ENCODE results near the gene KRTAP10-3.
A peak's percentile ranks its signal among the peaks of the same experiment; 100 is the strongest.
"Not testable (repeated sequence)": the region's sequence is repeated elsewhere in the genome, so short reads cannot be mapped to it uniquely, and the experiment has no call there.

KRTAP10-3 gene

DNA sequence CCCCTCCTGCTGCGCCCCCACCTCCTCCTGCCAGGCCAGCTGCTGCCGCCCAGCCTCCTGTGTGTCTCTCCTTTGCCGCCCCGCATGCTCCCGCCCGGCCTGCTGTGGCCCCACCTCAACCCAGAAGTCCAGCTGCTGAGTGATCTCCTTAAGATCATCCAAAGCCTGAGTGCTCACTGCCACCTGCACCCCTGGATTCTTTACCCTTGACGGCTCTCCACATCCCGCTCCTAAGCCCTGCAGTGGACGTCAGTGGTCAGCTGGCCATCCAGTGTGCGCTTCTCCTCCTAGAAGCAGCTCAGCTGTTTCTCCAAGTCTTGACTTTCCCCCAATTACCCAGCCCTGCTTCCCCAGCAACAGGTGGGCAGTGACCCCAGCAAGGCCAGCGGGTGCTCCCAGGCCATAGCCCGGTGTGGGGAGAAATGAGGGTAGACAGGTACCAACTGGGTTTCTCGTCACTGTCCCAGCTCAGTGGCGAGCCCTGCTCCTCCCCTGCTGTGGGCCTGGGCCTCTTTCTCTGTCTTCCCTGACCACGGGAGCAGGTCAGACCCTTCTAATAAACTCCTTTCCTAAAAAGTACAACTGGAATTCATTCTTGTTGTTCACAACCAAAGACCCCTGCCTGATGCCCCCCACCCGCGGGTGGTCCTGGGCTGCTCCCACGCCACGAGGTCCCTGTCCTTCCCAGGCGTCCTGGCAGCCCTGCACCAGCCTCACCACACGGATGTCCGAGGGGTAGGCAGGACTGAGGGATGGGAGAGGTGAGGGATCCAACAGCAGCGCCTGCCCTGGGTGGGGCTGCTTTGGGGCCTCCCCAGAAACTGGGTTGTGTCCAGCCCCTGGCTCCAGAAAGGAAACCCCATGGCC lies 43.2 kb upstream of the KRTAP10-3 start:
- POLR2A ChIA-PET, result no interaction called here
- CTCF ChIA-PET, result no interaction called here
- Histone ChIP-seq H3K4me1 (ENCODE audit: control insufficient read depth, insufficient read depth, low read length) (no peaks in the 10 kb centered on the region), H3K36me3 (ENCODE audit: control insufficient read depth in 2 of 2, insufficient read depth in 1 of 2, low read length in 2 of 2) (no peaks in the 10 kb centered on the region), H3K4me3 (ENCODE audit: low read depth, low read length) (no peak overlapping the region), H3K9me3 (ENCODE audit: control insufficient read depth, insufficient read depth, low read depth, low read length) (no peaks in the 10 kb centered on the region), H3K27ac (ENCODE audit: extremely low read depth, low read depth, low read length) (no peak overlapping the region)
- peak; percentile 44; the same call in 1 of the 2 replicates for TF ChIP-seq KLF1 (tag by site-specific recombination; IDR thresholded peaks at IDR 0.05)
- 0 out of 2 replicates have a peak, but pooled peaks have one; percentile 16 for TF ChIP-seq ZIC2 (tag by site-specific recombination; IDR thresholded peaks at IDR 0.05)
- peak; percentile 89 for TF ChIP-seq SCRT2 (tag by site-specific recombination; IDR thresholded peaks at IDR 0.05)
- TF ChIP-seq, protein P1, sequence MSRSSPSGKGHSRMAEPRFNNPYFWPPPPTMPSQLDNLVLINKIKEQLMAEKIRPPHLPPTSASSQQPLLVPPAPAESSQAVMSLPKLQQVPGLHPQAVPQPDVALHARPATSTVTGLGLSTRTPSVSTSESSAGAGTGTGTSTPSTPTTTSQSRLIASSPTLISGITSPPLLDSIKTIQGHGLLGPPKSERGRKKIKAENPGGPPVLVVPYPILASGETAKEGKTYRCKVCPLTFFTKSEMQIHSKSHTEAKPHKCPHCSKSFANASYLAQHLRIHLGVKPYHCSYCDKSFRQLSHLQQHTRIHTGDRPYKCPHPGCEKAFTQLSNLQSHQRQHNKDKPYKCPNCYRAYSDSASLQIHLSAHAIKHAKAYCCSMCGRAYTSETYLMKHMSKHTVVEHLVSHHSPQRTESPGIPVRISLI (tag by site-specific recombination; IDR thresholded peaks at IDR 0.05), result no peak

DNA sequence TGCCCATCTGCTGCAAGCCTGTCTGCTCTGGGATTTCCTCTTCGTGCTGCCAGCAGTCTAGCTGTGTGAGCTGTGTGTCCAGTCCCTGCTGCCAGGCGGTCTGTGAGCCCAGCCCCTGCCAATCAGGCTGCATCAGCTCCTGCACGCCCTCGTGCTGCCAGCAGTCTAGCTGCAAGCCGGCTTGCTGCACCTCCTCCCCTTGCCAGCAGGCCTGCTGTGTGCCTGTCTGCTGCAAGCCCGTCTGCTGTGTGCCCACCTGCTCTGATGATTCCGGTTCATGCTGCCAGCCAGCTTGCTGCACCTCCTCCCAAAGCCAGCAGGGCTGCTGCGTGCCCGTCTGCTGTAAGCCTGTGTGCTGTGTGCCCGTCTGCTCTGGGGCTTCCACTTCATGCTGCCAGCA lies 42.5 kb upstream of the KRTAP10-3 start:
- H3K27ac ChIP-seq (ENCODE audit: extremely low read depth, low read depth, low read length); CTCF ChIA-PET; H3K4me1 ChIP-seq (ENCODE audit: control insufficient read depth, insufficient read depth, low read length); POLR2A ChIA-PET; H3K9me3 ChIP-seq (ENCODE audit: control insufficient read depth, insufficient read depth, low read depth, low read length); H3K4me3 ChIP-seq (ENCODE audit: low read depth, low read length); H3K36me3 ChIP-seq (ENCODE audit: control insufficient read depth in 2 of 2, insufficient read depth in 1 of 2, low read length in 2 of 2): not testable (repeated sequence)

DNA sequence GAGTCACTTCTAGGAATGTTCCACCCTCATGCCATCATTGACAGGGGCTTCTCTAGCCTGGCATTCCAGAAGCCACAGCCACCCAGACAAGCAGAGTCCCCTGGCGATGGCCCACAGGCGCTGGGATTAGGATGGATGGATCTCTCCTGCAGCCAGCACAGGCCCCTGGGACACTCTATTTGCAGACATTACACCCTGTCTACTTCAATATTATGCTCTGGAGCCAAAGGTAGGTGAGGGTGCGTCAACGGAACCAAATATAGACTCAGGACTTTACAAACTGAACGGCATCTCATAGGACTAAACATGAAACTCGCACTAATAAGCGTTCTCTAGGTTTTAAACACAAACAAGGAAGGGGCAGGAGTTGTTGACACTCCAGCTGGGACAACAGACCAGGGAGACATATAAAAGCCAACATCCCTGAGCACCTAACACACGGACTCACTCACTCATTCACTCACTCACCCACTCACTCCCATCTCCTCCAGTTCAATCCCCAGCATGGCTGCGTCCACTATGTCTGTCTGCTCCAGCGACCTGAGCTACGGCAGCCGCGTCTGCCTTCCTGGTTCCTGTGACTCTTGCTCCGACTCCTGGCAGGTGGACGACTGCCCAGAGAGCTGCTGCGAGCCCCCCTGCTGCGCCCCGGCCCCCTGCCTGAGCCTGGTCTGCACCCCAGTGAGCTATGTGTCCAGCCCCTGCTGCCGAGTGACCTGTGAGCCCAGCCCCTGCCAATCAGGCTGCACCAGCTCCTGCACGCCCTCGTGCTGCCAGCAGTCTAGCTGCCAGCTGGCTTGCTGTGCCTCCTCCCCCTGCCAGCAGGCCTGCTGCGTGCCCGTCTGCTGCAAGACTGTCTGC lies 41.8 kb upstream of the KRTAP10-3 start, which contains the start of gene KRTAP10-7:
Gene KRTAP10-7, plus strand, starts transcription at position 480 of the 861 bp plus-strand sequence. Its CDS starts 25 bp downstream, at position 505.
- CTCF ChIA-PET, result interaction anchor here (0.5 to 0.6 kb wide), 2 partner anchors 525 to 1143 kb away, joined by 3 read pairs; no protein-coding TSS in a partner anchor
- H3K9me3 ChIP-seq (ENCODE audit: control insufficient read depth, insufficient read depth, low read depth, low read length); H3K4me3 ChIP-seq (ENCODE audit: low read depth, low read length); H3K4me1 ChIP-seq (ENCODE audit: control insufficient read depth, insufficient read depth, low read length); H3K27ac ChIP-seq (ENCODE audit: extremely low read depth, low read depth, low read length); POLR2A ChIA-PET; H3K36me3 ChIP-seq (ENCODE audit: control insufficient read depth in 2 of 2, insufficient read depth in 1 of 2, low read length in 2 of 2): not testable (repeated sequence)

DNA sequence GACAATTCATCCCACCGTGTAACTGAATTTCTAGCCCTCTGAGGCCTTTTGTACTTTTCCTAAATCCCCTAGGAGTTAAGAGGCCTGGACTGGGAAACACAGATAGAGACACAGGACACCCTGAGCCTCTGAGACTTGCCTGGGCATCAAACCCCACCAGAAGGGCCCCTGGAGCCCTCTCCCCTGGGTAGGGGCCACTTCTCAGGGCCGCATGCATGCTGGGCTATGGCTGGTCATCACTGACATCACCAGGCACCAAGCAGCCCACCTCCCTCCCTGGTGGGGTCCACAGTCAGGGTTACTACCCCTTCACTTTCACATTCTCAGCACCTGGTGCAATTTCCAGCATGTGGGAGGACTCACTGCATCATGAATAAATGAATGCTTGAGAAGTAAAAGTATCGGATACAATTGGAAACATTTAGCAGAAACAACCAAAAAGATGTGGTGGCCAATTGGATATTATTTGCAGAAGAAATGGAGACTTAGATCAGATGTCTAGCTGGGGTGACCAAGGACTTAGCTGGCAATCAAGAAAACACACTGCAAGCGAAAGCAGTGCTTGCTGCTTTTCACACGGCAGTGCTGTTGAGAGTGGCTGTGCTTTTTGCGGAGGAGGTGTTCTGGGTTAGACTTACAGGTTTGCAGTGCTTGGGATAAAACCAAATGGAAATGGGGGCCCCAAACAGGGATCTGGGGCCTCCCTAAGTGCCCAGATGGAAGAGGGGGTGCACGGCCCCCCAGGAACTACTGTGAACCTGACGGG lies 40.9 kb upstream of the KRTAP10-3 start:
- H3K27ac ChIP-seq (ENCODE audit: extremely low read depth, low read depth, low read length), result no peak overlapping the region

More for the DNA sequence above, 40.9 kb upstream of the KRTAP10-3 start:
- TF ChIP-seq ZBTB17 (tag by site-specific recombination; IDR thresholded peaks at IDR 0.05), result no peak
- TF ChIP-seq, protein P2, sequence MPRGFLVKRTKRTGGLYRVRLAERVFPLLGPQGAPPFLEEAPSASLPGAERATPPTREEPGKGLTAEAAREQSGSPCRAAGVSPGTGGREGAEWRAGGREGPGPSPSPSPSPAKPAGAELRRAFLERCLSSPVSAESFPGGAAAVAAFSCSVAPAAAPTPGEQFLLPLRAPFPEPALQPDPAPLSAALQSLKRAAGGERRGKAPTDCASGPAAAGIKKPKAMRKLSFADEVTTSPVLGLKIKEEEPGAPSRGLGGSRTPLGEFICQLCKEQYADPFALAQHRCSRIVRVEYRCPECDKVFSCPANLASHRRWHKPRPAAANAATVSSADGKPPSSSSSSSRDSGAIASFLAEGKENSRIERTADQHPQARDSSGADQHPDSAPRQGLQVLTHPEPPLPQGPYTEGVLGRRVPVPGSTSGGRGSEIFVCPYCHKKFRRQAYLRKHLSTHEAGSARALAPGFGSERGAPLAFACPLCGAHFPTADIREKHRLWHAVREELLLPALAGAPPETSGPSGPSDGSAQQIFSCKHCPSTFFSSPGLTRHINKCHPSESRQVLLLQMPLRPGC (tag by site-specific recombination; IDR thresholded peaks at IDR 0.05), result no peak
- no peak for TF ChIP-seq ZNF169 (tag by site-specific recombination; IDR thresholded peaks at IDR 0.05)
- no peak for TF ChIP-seq MEIS1 (CRISPR knock-in tag; IDR thresholded peaks at IDR 0.05; ENCODE audit: borderline replicate concordance)
- TF ChIP-seq KLF16 (tag by site-specific recombination; IDR thresholded peaks at IDR 0.05), result no peak
- TF ChIP-seq, protein P3, sequence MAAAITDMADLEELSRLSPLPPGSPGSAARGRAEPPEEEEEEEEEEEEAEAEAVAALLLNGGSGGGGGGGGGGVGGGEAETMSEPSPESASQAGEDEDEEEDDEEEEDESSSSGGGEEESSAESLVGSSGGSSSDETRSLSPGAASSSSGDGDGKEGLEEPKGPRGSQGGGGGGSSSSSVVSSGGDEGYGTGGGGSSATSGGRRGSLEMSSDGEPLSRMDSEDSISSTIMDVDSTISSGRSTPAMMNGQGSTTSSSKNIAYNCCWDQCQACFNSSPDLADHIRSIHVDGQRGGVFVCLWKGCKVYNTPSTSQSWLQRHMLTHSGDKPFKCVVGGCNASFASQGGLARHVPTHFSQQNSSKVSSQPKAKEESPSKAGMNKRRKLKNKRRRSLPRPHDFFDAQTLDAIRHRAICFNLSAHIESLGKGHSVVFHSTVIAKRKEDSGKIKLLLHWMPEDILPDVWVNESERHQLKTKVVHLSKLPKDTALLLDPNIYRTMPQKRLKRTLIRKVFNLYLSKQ (tag by site-specific recombination; IDR thresholded peaks at IDR 0.05; ENCODE audit: borderline replicate concordance), result no peak
- TF ChIP-seq, protein P4, sequence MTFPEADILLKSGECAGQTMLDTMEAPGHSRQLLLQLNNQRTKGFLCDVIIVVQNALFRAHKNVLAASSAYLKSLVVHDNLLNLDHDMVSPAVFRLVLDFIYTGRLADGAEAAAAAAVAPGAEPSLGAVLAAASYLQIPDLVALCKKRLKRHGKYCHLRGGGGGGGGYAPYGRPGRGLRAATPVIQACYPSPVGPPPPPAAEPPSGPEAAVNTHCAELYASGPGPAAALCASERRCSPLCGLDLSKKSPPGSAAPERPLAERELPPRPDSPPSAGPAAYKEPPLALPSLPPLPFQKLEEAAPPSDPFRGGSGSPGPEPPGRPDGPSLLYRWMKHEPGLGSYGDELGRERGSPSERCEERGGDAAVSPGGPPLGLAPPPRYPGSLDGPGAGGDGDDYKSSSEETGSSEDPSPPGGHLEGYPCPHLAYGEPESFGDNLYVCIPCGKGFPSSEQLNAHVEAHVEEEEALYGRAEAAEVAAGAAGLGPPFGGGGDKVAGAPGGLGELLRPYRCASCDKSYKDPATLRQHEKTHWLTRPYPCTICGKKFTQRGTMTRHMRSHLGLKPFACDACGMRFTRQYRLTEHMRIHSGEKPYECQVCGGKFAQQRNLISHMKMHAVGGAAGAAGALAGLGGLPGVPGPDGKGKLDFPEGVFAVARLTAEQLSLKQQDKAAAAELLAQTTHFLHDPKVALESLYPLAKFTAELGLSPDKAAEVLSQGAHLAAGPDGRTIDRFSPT (tag by site-specific recombination; IDR thresholded peaks at IDR 0.05), result no peak
- TF ChIP-seq ZNF248 (tag by site-specific recombination; IDR thresholded peaks at IDR 0.05), result no peak
- no peak for TF ChIP-seq HOXD13 (CRISPR knock-in tag; IDR thresholded peaks at IDR 0.05; ENCODE audit: borderline replicate concordance)
- no peak for TF ChIP-seq ZNF585B (tag by site-specific recombination; IDR thresholded peaks at IDR 0.05)
- POLR2A ChIA-PET, result no interaction called here
- H3K4me1 ChIP-seq (ENCODE audit: control insufficient read depth, insufficient read depth, low read length), result no peaks in the 10 kb centered on the region
- H3K36me3 ChIP-seq (ENCODE audit: control insufficient read depth in 2 of 2, insufficient read depth in 1 of 2, low read length in 2 of 2), result no peaks in the 10 kb centered on the region
- H3K9me3 ChIP-seq (ENCODE audit: control insufficient read depth, insufficient read depth, low read depth, low read length), result no peaks in the 10 kb centered on the region
- CTCF ChIA-PET, result interaction anchor here (0.5 to 0.9 kb wide), 4 partner anchors 44 to 1144 kb away, joined by 3 read pairs; no protein-coding TSS in a partner anchor
- H3K4me3 ChIP-seq (ENCODE audit: low read depth, low read length), result no peak overlapping the region
